ENCODE results near the gene RPL7A.
"Not testable (repeated sequence)": the region's sequence is repeated elsewhere in the genome, so short reads cannot be mapped to it uniquely, and the experiment has no call there.

RPL7A gene

GRCh38 chr9:133385452-133385851 lies 37.4 kb downstream of the RPL7A start:
- no peak overlapping the region for H3K4me3 ChIP-seq (ENCODE audit: low read depth, low read length)
- no peak for TF ChIP-seq CTCF (IDR thresholded peaks at IDR 0.05; ENCODE audit: low read depth, low read length)

GRCh38 chr9:133386338-133386737 lies 38.3 kb downstream of the RPL7A start:
- H3K4me3 ChIP-seq (ENCODE audit: low read depth, low read length) = no peak overlapping the region

DNA sequence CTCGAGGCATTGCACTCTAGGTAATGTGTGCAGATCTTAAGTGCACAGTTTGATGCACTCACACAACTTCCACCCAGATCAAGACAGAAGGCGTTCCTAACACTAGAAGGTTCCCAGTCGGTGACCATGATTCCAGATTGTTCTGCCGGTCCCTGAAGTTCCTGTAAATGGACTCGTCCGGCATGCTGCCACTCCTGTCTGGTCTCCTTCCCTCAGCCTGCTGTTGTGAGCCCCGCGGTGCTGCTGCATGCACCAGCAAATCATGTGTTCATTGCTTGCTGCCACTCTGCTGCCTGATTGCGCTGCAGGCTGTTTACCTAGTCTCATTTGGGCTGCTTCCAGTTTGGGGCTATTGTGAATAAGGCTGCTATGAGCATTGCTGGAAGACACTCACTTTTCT lies 39.7 kb downstream of the RPL7A start:
- H3K4me3 ChIP-seq (ENCODE audit: low read depth, low read length) = no peak overlapping the region
- TF ChIP-seq CTCF (IDR thresholded peaks at IDR 0.05; ENCODE audit: low read depth, low read length) = no peak

More at GRCh38 chr9:133386338-133386737, 38.3 kb downstream of the RPL7A start:
- no peak for TF ChIP-seq CTCF (IDR thresholded peaks at IDR 0.05; ENCODE audit: low read depth, low read length)

- no peak overlapping the region for H3K4me3 ChIP-seq (ENCODE audit: low read depth, low read length)
- no peak for TF ChIP-seq CTCF (IDR thresholded peaks at IDR 0.05; ENCODE audit: low read depth, low read length)
Measured at GRCh38 chr9:133389025-133389557, 41.1 kb downstream of the RPL7A start.

DNA sequence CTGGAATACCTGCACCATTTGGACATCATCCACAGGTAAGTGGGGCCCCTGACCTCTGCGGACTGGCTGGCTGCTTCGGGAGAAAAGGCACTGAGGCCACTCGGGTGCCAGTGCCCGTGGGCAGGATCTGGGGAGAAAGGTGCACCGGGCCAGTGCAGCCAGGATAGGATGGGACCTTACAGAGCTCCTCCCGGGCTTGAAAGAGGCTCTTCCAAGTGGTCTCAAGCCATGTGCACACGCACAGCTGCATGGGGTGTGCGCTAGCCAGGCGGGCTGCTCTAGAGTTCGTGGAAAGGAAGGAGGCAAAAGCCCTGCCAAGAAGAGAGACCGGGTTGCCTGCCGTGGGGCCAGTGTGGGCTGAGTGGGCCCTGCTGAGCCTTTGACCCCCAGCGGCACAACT lies 41.5 kb downstream of the RPL7A start:
- TF ChIP-seq CTCF (IDR thresholded peaks at IDR 0.05; ENCODE audit: low read depth, low read length) = no peak
- H3K4me3 ChIP-seq (ENCODE audit: low read depth, low read length) = no peak overlapping the region

DNA sequence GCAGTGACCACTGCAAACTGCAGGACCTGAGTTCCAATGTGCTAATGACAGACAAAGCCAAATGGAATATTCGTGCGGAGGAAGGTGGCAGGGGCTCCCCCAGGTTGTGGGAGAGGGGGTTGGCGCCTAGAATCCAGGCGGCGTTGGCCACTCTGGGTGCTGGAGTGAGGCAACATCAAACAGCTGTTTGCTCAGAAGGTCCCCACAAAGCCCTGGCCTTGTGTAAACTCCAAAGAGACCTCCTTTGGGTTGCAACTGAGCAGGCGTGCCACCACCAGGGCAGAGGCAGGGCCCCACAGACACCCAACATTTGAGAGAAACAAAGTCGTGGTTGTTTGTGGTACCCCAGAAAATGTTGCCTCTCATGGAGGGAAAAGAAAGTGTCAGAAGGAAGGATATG lies 42.7 kb downstream of the RPL7A start:
- no peak for TF ChIP-seq CTCF (IDR thresholded peaks at IDR 0.05; ENCODE audit: low read depth, low read length)
- H3K4me3 ChIP-seq (ENCODE audit: low read depth, low read length) = no peak overlapping the region

- H3K4me3 ChIP-seq (ENCODE audit: low read depth, low read length) = not testable (repeated sequence)
Measured at GRCh38 chr9:133391449-133391848, 43.4 kb downstream of the RPL7A start.

GRCh38 chr9:133392308-133392707 lies 44.3 kb downstream of the RPL7A start:
- not testable (repeated sequence) for H3K4me3 ChIP-seq (ENCODE audit: low read depth, low read length)
